Measurements from ENCODE around the gene MAN1A2.
"Not testable (repeated sequence)": the region's sequence is repeated elsewhere in the genome, so short reads cannot be mapped to it uniquely, and the experiment has no call there.

DNA sequence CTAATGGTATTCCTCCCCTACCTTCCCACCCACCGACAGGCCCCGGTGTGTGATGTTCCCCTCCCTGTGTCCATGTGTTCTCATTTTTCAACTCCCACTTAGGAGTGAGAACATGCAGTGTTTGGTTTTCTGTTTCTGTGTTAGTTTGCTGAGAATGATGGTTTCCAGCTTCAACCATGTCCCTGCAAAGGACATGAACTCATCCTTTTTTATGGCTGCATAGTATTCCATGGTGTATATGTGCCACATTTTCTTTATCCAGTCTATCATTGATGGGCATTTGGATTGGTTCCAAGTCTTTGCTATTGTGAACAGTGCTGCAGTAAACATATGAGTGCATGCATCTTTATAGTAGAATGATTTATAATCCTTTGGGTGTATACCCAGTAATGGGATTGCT is 108.2 kb downstream of the MAN1A2 start:
- TF ChIP-seq POLR2A (IDR thresholded peaks at IDR 0.05), result not testable (repeated sequence)
- TF ChIP-seq, protein P1, sequence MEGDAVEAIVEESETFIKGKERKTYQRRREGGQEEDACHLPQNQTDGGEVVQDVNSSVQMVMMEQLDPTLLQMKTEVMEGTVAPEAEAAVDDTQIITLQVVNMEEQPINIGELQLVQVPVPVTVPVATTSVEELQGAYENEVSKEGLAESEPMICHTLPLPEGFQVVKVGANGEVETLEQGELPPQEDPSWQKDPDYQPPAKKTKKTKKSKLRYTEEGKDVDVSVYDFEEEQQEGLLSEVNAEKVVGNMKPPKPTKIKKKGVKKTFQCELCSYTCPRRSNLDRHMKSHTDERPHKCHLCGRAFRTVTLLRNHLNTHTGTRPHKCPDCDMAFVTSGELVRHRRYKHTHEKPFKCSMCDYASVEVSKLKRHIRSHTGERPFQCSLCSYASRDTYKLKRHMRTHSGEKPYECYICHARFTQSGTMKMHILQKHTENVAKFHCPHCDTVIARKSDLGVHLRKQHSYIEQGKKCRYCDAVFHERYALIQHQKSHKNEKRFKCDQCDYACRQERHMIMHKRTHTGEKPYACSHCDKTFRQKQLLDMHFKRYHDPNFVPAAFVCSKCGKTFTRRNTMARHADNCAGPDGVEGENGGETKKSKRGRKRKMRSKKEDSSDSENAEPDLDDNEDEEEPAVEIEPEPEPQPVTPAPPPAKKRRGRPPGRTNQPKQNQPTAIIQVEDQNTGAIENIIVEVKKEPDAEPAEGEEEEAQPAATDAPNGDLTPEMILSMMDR (IDR thresholded peaks at IDR 0.05), result not testable (repeated sequence)
